ENCODE measurements around the gene NLRP3. TPM values are rescaled to one million over a fixed set of nuclear protein-coding genes. Genes with fewer than 3 reads are reported as not detected.

Gene NLRP3
- total RNA-seq, 1 donor from 2014 or later, result 0.44 TPM

DNA sequence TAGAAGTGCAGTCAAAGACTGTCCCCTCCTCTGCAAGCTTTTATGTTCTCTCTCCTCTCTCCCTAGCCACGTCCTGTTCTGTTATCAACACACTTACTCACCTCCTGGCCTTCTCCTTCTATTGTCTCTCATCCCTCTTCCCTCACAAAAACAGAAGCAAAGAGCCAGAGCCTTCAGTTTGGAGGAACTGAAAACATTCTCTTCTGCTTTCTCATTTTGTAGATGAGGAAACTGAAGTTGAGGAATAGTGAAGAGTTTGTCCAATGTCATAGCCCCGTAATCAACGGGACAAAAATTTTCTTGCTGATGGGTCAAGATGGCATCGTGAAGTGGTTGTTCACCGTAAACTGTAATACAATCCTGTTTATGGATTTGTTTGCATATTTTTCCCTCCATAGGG is 1.9 kb downstream of the NLRP3 start:
- Mint-ChIP-seq H3K4me1 (peaks cover 35% of the 10 kb centered on the region), H3K36me3 (ENCODE audit: low read depth) (no peaks in the 10 kb centered on the region), H3K4me3 (no peak overlapping the region), H3K9me3 (no peaks in the 10 kb centered on the region), H3K27me3 (no peaks in the 10 kb centered on the region), H3K27ac (no peak overlapping the region)
- POLR2A ChIA-PET, result no interaction called here
- ATAC-seq (ENCODE audit: low read depth), result no peak
- intact Hi-C loops (cut with micrococcal nuclease), result loop anchor here (2.0 kb wide), 1 partner anchor 17 kb away; no protein-coding TSS in a partner anchor
- CTCF ChIA-PET, result interaction anchor here (2.4 kb wide), 1 partner anchor 28 kb away, joined by 12 read pairs; no protein-coding TSS in a partner anchor
- TF ChIP-seq, protein P1, sequence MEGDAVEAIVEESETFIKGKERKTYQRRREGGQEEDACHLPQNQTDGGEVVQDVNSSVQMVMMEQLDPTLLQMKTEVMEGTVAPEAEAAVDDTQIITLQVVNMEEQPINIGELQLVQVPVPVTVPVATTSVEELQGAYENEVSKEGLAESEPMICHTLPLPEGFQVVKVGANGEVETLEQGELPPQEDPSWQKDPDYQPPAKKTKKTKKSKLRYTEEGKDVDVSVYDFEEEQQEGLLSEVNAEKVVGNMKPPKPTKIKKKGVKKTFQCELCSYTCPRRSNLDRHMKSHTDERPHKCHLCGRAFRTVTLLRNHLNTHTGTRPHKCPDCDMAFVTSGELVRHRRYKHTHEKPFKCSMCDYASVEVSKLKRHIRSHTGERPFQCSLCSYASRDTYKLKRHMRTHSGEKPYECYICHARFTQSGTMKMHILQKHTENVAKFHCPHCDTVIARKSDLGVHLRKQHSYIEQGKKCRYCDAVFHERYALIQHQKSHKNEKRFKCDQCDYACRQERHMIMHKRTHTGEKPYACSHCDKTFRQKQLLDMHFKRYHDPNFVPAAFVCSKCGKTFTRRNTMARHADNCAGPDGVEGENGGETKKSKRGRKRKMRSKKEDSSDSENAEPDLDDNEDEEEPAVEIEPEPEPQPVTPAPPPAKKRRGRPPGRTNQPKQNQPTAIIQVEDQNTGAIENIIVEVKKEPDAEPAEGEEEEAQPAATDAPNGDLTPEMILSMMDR (IDR thresholded peaks at IDR 0.05), result no peak
- DNase-seq, result no peak

DNA sequence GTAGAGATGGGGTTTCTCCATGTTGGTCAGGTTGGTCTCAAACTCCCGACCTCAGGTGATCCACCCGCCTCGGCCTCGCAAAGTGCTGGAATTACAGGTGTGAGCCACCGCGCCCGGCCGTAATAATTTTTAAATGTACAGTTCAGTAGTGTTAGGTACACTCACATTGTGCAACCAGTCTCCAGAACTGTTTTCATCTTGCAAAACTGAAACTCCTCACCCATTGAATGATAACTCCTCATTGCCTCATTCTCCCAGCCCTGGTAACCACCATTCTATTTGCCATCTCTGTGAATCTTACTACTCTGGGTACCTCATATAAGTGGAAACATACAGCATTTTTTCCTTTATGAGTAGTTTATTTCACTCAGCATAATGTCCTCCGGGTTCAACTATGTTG is 3.4 kb downstream of the NLRP3 start:
- Mint-ChIP-seq H3K4me1 (peaks cover 33% of the 10 kb centered on the region), H3K27me3 (no peaks in the 10 kb centered on the region), H3K27ac (no peak overlapping the region), H3K4me3 (no peak overlapping the region), H3K36me3 (ENCODE audit: low read depth) (no peaks in the 10 kb centered on the region), H3K9me3 (no peaks in the 10 kb centered on the region)
- no peak for ATAC-seq (ENCODE audit: low read depth)
- no peak for DNase-seq
- ChIA-PET POLR2A (no interaction called here), CTCF (no interaction called here)
- intact Hi-C loops (cut with micrococcal nuclease), result no loop called here
- TF ChIP-seq, protein P1 (IDR thresholded peaks at IDR 0.05), result no peak

DNA sequence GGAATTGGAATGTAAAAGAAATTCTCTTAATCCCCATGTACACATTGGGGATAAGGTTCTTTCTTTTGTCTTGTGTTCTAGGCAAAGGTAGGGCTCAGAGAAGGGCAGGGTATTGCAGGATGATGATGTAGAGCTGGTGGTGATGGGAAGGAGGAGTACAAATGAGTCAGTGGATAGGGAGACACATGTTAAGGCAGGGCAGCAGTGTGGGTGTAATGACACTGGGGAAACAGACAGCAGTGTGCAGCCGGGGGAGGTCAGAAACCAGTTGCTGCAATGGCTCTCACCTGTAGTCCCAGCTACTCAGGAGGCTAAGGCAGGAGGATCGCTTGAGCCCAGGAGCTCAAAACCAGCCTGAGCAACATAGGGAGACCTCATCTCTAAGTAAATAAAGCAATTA is 5.1 kb downstream of the NLRP3 start:
- CTCF ChIA-PET, result no interaction called here
- Mint-ChIP-seq H3K36me3 (ENCODE audit: low read depth) (no peaks in the 10 kb centered on the region), H3K4me3 (no peak overlapping the region), H3K27ac (no peak overlapping the region), H3K9me3 (no peaks in the 10 kb centered on the region), H3K4me1 (peaks cover 21% of the 10 kb centered on the region), H3K27me3 (no peaks in the 10 kb centered on the region)
- POLR2A ChIA-PET, result no interaction called here
- no peak for DNase-seq
- TF ChIP-seq, protein P1 (IDR thresholded peaks at IDR 0.05), result no peak
- no peak for ATAC-seq (ENCODE audit: low read depth)
- intact Hi-C loops (cut with micrococcal nuclease), result no loop called here

DNA sequence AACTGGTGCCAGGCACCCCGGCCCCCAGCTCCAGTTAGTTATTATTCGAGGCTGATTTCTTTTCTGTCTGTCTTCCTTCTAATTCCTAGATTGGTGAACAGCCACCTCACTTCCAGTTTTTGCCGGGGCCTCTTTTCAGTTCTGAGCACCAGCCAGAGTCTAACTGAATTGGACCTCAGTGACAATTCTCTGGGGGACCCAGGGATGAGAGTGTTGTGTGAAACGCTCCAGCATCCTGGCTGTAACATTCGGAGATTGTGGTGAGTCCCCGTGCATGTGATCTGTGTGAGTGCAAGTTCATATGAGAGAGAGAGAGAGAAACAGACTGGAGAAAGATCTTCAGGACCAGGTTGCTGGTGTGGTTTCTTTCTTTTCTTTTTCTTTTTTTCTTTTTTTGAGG is 13.5 kb downstream of the NLRP3 start:
- intact Hi-C loops (cut with micrococcal nuclease), result no loop called here
- DNase-seq (no peak), ATAC-seq (ENCODE audit: low read depth) (no peak)
- Mint-ChIP-seq H3K4me1 (peaks cover 12% of the 10 kb centered on the region), H3K4me3 (no peak overlapping the region), H3K36me3 (ENCODE audit: low read depth) (no peaks in the 10 kb centered on the region), H3K27me3 (no peaks in the 10 kb centered on the region), H3K9me3 (no peaks in the 10 kb centered on the region), H3K27ac (no peak overlapping the region)
- TF ChIP-seq, protein P1 (IDR thresholded peaks at IDR 0.05), result no peak
- CTCF ChIA-PET, result no interaction called here
- POLR2A ChIA-PET, result interaction anchor here (1.3 kb wide), 1 partner anchor 10 kb away, joined by 3 read pairs; no protein-coding TSS in a partner anchor

DNA sequence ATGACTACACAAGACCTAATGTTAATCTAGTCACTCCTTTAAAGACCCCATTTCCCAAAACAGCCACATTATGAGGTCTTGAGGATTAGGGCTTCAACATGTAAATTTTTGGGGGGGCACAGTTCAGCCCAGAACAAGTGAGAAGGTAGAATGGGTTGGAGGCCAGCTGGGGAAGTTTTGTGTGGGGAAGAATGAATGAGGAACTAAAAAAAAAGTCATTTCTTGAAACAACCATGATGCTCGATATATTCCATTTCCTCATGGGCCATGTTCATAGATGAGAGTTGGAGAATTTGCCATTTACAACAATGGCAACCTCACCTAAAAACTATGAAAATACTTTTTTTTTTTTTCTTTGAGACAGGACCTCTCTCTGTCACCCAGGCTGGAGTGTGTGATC is 14.5 kb downstream of the NLRP3 start:
- TF ChIP-seq, protein P1 (IDR thresholded peaks at IDR 0.05), result no peak
- no peaks in the 10 kb centered on the region for H3K27me3 Mint-ChIP-seq
- CTCF ChIA-PET, result no interaction called here
- H3K27ac Mint-ChIP-seq, result no peak overlapping the region
- intact Hi-C loops (cut with micrococcal nuclease), result loop anchor here (1.0 kb wide), 1 partner anchor 10 kb away; no protein-coding TSS in a partner anchor
- H3K9me3 Mint-ChIP-seq, result no peaks in the 10 kb centered on the region
- H3K36me3 Mint-ChIP-seq (ENCODE audit: low read depth), result no peaks in the 10 kb centered on the region
- POLR2A ChIA-PET, result no interaction called here
- peak; percentile 57 for ATAC-seq (ENCODE audit: low read depth)
- no peak for DNase-seq
- H3K4me3 Mint-ChIP-seq, result no peak overlapping the region
- H3K4me1 Mint-ChIP-seq, result peaks cover 17% of the 10 kb centered on the region

Data from activated B cell treated with CpG ODN at 0.5 μM for 24 hours (primary cell).